Astrocyte (in vitro differentiated cells and primary cell): Measurements from ENCODE around the gene KCNK15. TPM values are rescaled to one million over a fixed set of nuclear protein-coding genes. Genes with fewer than 3 reads are reported as not detected.

Source experiments
- DNase-seq: peaks from one replicate; pipeline ENCODE4 v3.0.0-alpha.2; 2010; ENCODE audit warnings: low read depth
- FAIRE-seq: peaks from 2 replicates; lab custom pipeline; 2011; peaks lifted over from hg19 to GRCh38; lab: Jason Lieb, UNC
- H2AFZ ChIP-seq: 2 replicates; pipeline ENCODE4 v1.6.0; 2012; ENCODE audit warnings: low read depth, low read length, inconsistent platforms
- H3K27ac ChIP-seq: 2 replicates; pipeline ENCODE4 v1.5.1; 2011; ENCODE audit warnings: low read depth, low read length, inconsistent platforms
- H3K27me3 ChIP-seq: 2 replicates; pipeline ENCODE4 v1.6.0; 2011; ENCODE audit warnings: low read length, inconsistent platforms; ENCODE audit not compliant: insufficient read depth
- H3K36me3 ChIP-seq: 2 replicates; pipeline ENCODE4 v1.5.1; 2011; ENCODE audit warnings: low read length, inconsistent platforms; ENCODE audit not compliant: insufficient read depth
- H3K4me1 ChIP-seq: 2 replicates; pipeline ENCODE4 v1.5.1; 2011; ENCODE audit warnings: low read length, inconsistent platforms; ENCODE audit not compliant: insufficient read depth
- H3K4me2 ChIP-seq: 2 replicates; pipeline ENCODE4 v1.6.0; 2012; ENCODE audit warnings: low read length, inconsistent platforms
- H3K4me3 ChIP-seq: 2 replicates; pipeline ENCODE4 v1.5.1; 2011; ENCODE audit warnings: low read depth, mild to moderate bottlenecking, low read length, inconsistent platforms; ENCODE audit not compliant: insufficient read depth
- H3K79me2 ChIP-seq: 2 replicates; pipeline ENCODE4 v1.6.0; 2012; ENCODE audit warnings: mild to moderate bottlenecking, low read length, inconsistent platforms; ENCODE audit not compliant: insufficient read depth
- H3K9ac ChIP-seq: 2 replicates; pipeline ENCODE4 v1.6.0; 2012; ENCODE audit warnings: mild to moderate bottlenecking, low read length, inconsistent platforms
- H3K9me3 ChIP-seq: 2 replicates; pipeline ENCODE4 v1.5.1; 2012; ENCODE audit warnings: low read depth, mild to moderate bottlenecking, low read length, inconsistent platforms; ENCODE audit not compliant: insufficient read depth
- H4K20me1 ChIP-seq: 2 replicates; pipeline ENCODE4 v1.6.0; 2012; ENCODE audit warnings: low read length, inconsistent platforms; ENCODE audit not compliant: insufficient read depth
- H3K27ac Mint-ChIP-seq: one replicate; pipeline ENCODE4 v1.8.0; 2021; ENCODE audit warnings: mild to moderate bottlenecking, mixed read lengths; ENCODE audit not compliant: unreplicated experiment
- H3K27me3 Mint-ChIP-seq: one replicate; pipeline ENCODE4 v1.8.0; 2021; ENCODE audit warnings: low read depth, mixed read lengths; ENCODE audit not compliant: unreplicated experiment
- H3K36me3 Mint-ChIP-seq: one replicate; pipeline ENCODE4 v1.8.0; 2021; ENCODE audit warnings: low read depth, mixed read lengths; ENCODE audit not compliant: unreplicated experiment
- H3K4me1 Mint-ChIP-seq: one replicate; pipeline ENCODE4 v1.8.0; 2021; ENCODE audit warnings: low read depth, mixed read lengths; ENCODE audit not compliant: unreplicated experiment
- H3K4me3 Mint-ChIP-seq: one replicate; pipeline ENCODE4 v1.8.0; 2021; ENCODE audit warnings: mild to moderate bottlenecking, moderate library complexity, mixed read lengths; ENCODE audit not compliant: unreplicated experiment
- H3K9me3 Mint-ChIP-seq: one replicate; pipeline ENCODE4 v1.8.0; 2021; ENCODE audit warnings: mild to moderate bottlenecking, mixed read lengths; ENCODE audit not compliant: unreplicated experiment
- CTCF ChIP-seq: IDR thresholded peaks from 2 replicates; pipeline ENCODE4 v1.5.1; 2011; ENCODE audit warnings: low read depth, mild to moderate bottlenecking, inconsistent platforms, low read length, moderate library complexity; ENCODE audit not compliant: insufficient read depth
- EZH2 ChIP-seq: IDR thresholded peaks from 2 replicates; pipeline ENCODE4 v1.6.1; 2012; ENCODE audit warnings: mild to moderate bottlenecking, low read length, inconsistent platforms; ENCODE audit not compliant: insufficient read depth
- total RNA-seq: library from RNA; stranded (reverse); gene quantifications from 2 replicates; pipeline ENCODE4 v1.2.1, GENCODE V29; 2021

The KCNK15 gene
- total RNA-seq, 1 donor from 2014 or later = 0.14 TPM

- no peak overlapping the region for H3K4me3 ChIP-seq
- DNase-seq (no peak), FAIRE-seq (no peak)
- H3K27me3 ChIP-seq = peaks cover 12% of the 10 kb centered on the region
- no peaks in the 10 kb centered on the region for H3K9me3 ChIP-seq
- Mint-ChIP-seq H3K9me3 (no peaks in the 10 kb centered on the region), H3K4me1 (peaks cover 7% of the 10 kb centered on the region), H3K36me3 (peaks cover under 1% of the 10 kb centered on the region), H3K27ac (no peak overlapping the region), H3K4me3 (no peak overlapping the region), H3K27me3 (peaks cover 28% of the 10 kb centered on the region)
- no peak overlapping the region for H3K9ac ChIP-seq
- H3K4me2 ChIP-seq = no peak overlapping the region
- H3K4me1 ChIP-seq = peaks cover 16% of the 10 kb centered on the region
- no peaks in the 10 kb centered on the region for H3K79me2 ChIP-seq
- no peaks in the 10 kb centered on the region for H3K36me3 ChIP-seq
- TF ChIP-seq EZH2 = no peak
- TF ChIP-seq CTCF = no peak
- no peak overlapping the region for H3K27ac ChIP-seq
- no peak overlapping the region for H2AFZ ChIP-seq
- H4K20me1 ChIP-seq = peaks cover 16% of the 10 kb centered on the region
Observed at GRCh38 chr20:44716309-44717106, 29.2 kb upstream of the KCNK15 start.

- no peaks in the 10 kb centered on the region for H3K9me3 Mint-ChIP-seq
- Histone ChIP-seq H3K4me1 (peaks cover 16% of the 10 kb centered on the region), H2AFZ (no peak overlapping the region), H3K9ac (no peak overlapping the region), H3K9me3 (no peaks in the 10 kb centered on the region), H3K36me3 (no peaks in the 10 kb centered on the region), H3K27ac (no peak overlapping the region), H3K79me2 (no peaks in the 10 kb centered on the region), H3K4me3 (no peak overlapping the region), H4K20me1 (peaks cover 16% of the 10 kb centered on the region), H3K27me3 (peaks cover 5% of the 10 kb centered on the region), H3K4me2 (no peak overlapping the region)
- H3K36me3 Mint-ChIP-seq = no peaks in the 10 kb centered on the region
- peaks cover 20% of the 10 kb centered on the region for H3K27me3 Mint-ChIP-seq
- H3K4me3 Mint-ChIP-seq = no peak overlapping the region
- TF ChIP-seq CTCF (peak; percentile 17), EZH2 (no peak)
- H3K27ac Mint-ChIP-seq = no peak overlapping the region
- peaks cover 8% of the 10 kb centered on the region for H3K4me1 Mint-ChIP-seq
- DNase-seq = no peak
- FAIRE-seq = no peak
Observed at GRCh38 chr20:44717986-44718385, 27.7 kb upstream of the KCNK15 start.

DNA sequence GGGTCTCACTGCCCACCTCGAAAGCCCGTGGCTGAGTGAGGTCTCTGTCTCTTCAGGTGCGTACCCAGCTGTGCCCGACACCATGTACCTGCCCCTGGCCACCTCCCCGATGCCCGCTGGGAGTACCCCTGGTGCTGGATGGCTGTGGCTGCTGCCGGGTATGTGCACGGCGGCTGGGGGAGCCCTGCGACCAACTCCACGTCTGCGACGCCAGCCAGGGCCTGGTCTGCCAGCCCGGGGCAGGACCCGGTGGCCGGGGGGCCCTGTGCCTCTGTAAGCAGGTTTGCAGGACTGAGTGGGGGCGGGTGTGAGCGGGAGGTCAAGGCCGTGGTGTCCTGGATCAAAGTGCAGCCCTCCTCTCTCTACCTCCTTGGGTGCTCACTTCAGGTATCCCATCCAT is 25.8 kb upstream of the KCNK15 start:
- peaks cover 11% of the 10 kb centered on the region for H3K4me1 ChIP-seq
- H3K9me3 ChIP-seq = no peaks in the 10 kb centered on the region
- peaks cover 5% of the 10 kb centered on the region for H3K27me3 ChIP-seq
- DNase-seq (no peak), FAIRE-seq (no peak)
- peaks cover 14% of the 10 kb centered on the region for H3K27me3 Mint-ChIP-seq
- no peak overlapping the region for H3K27ac ChIP-seq
- no peaks in the 10 kb centered on the region for H3K9me3 Mint-ChIP-seq
- no peak overlapping the region for H3K4me3 Mint-ChIP-seq
- no peak overlapping the region for H3K4me3 ChIP-seq
- no peaks in the 10 kb centered on the region for H3K36me3 ChIP-seq
- TF ChIP-seq EZH2 (no peak), CTCF (no peak)
- no peaks in the 10 kb centered on the region for H3K79me2 ChIP-seq
- no peak overlapping the region for H3K9ac ChIP-seq
- H3K36me3 Mint-ChIP-seq = no peaks in the 10 kb centered on the region
- H3K27ac Mint-ChIP-seq = no peak overlapping the region
- H4K20me1 ChIP-seq = peaks cover 9% of the 10 kb centered on the region
- H2AFZ ChIP-seq = no peak overlapping the region
- no peak overlapping the region for H3K4me2 ChIP-seq
- H3K4me1 Mint-ChIP-seq = peaks cover 8% of the 10 kb centered on the region
